Stimulated activated naive CD8-positive, alpha-beta T cell treated with anti-CD3 and anti-CD28 coated beads, Interleukin-15, Interleukin-2, amounts not matched to agents 100 ng/mL and 50 ng/mL, for 24 hours (primary cell): Measurements from ENCODE around the gene C1GALT1.

Experiments used
- H3K27ac Mint-ChIP-seq: one replicate; pipeline ENCODE4 v1.8.0; 2021; ENCODE audit warnings: mild to moderate bottlenecking, mixed read lengths
- H3K27me3 Mint-ChIP-seq: one replicate; pipeline ENCODE4 v1.8.0; 2021; ENCODE audit warnings: mixed read lengths
- H3K36me3 Mint-ChIP-seq: one replicate; pipeline ENCODE4 v1.8.0; 2021; ENCODE audit warnings: low read depth, mixed read lengths
- H3K4me1 Mint-ChIP-seq: one replicate; pipeline ENCODE4 v1.8.0; 2021; ENCODE audit warnings: low read depth, mixed read lengths
- H3K4me3 Mint-ChIP-seq: one replicate; pipeline ENCODE4 v1.8.0; 2021; ENCODE audit warnings: mild to moderate bottlenecking, mixed read lengths
- H3K9me3 Mint-ChIP-seq: one replicate; pipeline ENCODE4 v1.8.0; 2021; ENCODE audit warnings: mixed read lengths

C1GALT1 gene

GRCh38 chr7:7256731-7257274 lies 74.5 kb downstream of the C1GALT1 start:
- no peak overlapping the region for H3K4me3 Mint-ChIP-seq
- H3K27ac Mint-ChIP-seq, result peak overlapping the region; percentile 37
- peaks cover 5% of the 10 kb centered on the region for H3K9me3 Mint-ChIP-seq
- no peaks in the 10 kb centered on the region for H3K27me3 Mint-ChIP-seq
- H3K4me1 Mint-ChIP-seq, result peaks cover 60% of the 10 kb centered on the region
- peaks cover 31% of the 10 kb centered on the region for H3K36me3 Mint-ChIP-seq

DNA sequence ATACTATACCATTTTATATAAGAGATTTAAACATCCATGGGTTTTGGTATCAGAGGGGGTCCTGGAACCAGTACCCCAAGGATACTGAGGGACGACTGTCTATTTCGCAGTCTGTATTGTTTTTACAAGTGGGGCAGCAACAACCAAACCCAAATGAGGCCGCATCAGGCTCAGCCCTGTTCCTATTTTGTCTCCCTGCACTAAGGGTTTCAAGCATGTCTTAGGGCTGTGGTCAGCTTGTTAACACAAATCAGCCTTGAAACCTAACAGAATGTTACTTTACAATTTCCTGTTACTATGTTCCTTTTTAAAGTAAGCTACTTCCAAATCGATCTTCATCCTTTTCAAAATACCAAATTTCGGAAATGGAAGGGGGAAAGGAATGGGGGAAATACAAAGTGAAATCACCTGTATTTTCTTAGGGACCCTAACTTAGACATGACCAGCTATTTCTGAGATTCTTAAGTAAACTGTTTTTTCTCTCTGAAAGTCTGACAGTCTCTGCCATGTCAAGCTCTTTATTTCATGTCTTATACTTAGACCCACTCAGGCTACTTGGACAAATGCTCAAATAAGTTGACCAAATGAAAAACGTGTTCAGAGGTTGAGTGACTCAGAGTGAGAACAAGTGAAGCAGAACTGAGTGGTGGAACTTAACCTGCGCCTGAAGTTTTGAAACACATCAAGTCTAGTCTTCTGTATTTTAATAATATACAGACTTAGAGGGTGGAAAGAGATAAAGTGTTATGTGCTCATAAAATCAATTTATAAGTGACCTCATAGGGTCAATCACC lies 75.8 kb downstream of the C1GALT1 start:
- Mint-ChIP-seq H3K36me3 (peaks cover 28% of the 10 kb centered on the region), H3K27ac (peak overlapping the region; percentile 82), H3K4me1 (peaks cover 61% of the 10 kb centered on the region), H3K27me3 (no peaks in the 10 kb centered on the region), H3K9me3 (peaks cover 5% of the 10 kb centered on the region), H3K4me3 (peak overlapping the region; percentile 37)

- Mint-ChIP-seq H3K36me3 (peaks cover 19% of the 10 kb centered on the region), H3K27ac (no peak overlapping the region), H3K4me3 (no peak overlapping the region), H3K9me3 (peaks cover 5% of the 10 kb centered on the region), H3K27me3 (no peaks in the 10 kb centered on the region), H3K4me1 (peaks cover 51% of the 10 kb centered on the region)
Observed at GRCh38 chr7:7261863-7262262, 79.5 kb downstream of the C1GALT1 start.

DNA sequence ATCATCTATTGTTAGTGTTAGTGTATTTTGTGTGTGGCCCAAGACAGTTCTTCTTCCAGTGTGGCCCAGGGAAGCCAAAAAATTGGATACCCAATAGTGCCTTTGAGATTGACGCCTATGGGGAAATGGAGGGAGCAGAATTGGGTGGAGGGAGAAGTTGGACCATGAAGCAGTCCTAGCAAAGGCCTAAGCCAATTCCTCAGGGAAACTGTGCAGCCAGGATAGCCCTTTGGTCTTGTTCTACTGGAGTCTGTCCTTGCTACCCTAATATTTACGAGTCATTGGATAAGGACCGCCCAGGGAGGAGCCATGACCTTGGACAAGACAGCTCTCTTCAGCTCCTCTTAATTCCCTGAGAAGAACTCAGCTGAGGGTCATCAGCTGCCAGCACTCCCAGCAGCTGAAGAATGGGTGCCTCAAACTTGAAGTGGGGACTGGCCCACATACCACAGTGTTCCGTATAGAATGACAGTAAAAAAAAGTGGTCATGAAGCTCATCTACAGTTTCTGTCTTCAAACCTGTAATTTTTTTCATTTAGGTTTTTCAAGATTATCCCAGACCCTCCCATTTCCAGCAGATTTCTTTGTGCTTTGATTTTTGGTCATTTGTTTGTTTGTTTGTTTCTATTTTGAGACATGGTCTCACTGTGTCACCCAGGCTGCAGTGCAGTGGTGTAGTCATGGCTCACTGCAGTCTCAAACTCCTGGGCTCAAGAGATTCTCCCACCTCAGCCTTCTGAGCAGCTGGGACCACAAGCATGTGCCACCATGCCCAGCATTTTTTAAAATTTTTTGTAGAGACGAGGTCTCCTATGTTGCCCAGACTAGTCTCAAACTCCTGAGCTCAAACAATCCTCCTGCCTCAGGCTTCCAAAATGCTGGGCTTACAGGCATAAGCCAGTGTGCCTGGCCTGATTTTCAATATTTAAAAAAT lies 81.2 kb downstream of the C1GALT1 start:
- Mint-ChIP-seq H3K9me3 (peaks cover 5% of the 10 kb centered on the region), H3K27ac (no peak overlapping the region), H3K4me3 (no peak overlapping the region), H3K27me3 (no peaks in the 10 kb centered on the region), H3K4me1 (peaks cover 34% of the 10 kb centered on the region), H3K36me3 (peaks cover 14% of the 10 kb centered on the region)

DNA sequence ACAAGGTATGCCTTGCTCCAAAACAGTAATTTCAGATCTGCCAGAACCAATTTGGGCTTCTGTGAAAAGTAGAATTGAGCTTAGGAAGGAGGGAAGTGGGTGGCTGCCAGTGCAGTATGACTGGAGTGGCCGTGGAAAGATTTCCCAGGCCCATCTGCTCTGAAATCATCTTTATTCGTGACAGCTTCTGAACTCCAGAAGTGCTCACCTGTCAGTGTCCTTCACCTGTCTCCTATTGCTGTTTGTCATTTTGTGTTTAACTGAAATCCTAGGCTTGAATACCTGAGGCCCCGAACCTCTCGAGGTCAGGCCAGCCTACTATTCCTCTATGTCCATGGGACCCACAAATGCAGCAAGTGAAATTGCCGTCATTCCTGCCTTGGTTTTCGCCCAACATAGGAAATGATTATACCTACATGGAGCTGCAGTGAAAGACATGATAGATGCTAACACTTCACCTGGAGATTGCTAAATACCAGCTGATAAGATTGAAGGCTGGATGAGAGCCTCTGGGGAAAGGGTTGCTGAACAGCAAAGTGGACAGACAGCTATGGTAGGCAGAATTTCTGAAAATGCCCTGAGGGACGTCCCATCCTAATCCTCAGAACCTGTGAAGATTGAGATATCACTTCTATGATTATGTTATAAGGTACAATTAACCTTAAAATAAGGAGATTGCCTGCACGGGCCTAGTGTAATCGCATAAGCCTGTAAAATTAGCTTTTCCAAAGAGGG lies 82.1 kb downstream of the C1GALT1 start:
- no peak overlapping the region for H3K4me3 Mint-ChIP-seq
- H3K27me3 Mint-ChIP-seq, result no peaks in the 10 kb centered on the region
- peaks cover 5% of the 10 kb centered on the region for H3K9me3 Mint-ChIP-seq
- H3K4me1 Mint-ChIP-seq, result peaks cover 27% of the 10 kb centered on the region
- peaks cover 12% of the 10 kb centered on the region for H3K36me3 Mint-ChIP-seq
- H3K27ac Mint-ChIP-seq, result no peak overlapping the region

DNA sequence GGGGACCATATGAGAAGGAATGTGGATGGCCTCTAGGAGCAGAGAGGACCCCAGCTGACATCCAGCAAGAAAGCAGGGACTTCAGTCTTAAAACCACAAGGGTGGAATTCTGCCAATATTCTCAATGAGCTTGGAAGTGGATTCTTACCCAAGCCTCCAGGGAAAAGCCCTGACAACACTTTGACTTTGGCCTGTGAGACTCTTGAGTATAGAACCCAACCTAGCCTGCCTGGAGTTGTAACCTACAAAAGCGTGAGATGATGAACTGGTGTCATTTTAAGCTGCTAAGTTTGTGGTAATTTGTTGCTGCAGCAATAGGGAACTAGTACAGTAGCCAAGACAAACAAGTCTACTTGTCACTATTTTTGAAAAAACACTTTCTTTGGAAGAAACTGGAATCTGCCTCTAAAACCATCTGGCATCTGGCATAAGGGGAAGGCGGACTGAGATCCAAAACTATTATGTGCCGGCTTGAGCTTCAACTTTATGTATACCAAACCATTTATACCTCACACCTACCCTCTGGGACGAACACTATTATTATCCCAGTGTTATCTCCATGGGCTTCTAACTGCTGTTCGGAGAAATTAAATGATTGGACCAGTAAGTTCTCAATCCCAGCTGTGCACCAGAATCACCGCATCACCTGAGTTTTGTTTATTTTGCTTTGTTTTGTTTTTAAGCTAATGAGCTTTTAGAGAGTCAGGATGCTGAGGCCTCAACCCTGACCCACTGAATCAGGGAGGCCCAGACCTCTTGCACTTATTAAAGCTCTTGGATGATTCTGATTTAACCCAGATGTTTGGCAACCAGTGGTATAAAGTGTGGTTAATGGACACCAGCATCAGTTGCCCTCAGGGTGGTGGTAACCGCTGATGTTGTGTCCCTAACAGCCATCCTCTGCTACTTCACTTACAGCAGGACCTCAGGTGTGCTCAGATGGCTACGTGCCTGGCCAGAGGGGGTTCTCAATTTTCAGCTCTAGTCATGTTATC lies 83.0 kb downstream of the C1GALT1 start:
- peaks cover 18% of the 10 kb centered on the region for H3K4me1 Mint-ChIP-seq

DNA sequence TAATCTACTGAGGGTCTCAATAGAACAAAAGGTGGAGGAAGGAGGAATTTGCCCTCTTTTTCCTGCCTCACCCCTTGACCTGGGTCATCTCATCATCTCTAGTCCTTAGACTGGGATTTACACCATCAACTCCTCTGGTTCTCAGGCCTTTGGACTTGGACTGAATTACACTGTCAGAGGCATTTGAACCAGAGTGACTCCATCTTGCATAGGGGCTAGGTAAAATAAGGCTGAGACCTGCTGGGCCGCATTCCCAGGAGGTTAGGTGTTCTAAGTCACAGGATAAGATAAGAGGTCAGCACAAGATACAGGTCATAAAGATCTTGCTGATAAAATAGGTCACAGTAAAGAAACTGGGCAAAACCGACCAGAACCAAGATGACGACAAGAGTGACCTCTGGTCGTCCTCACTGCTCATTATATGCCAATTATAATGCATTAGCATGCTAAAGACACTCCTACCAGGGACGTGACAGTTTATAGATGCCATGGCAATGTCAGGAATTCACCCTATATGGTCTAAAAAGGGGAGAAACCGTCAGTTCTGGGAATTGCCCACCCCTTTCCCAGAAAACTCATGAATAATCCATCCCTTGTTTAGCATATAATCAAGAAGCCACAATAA lies 84.0 kb downstream of the C1GALT1 start:
- Mint-ChIP-seq H3K9me3 (peaks cover 2% of the 10 kb centered on the region), H3K27me3 (no peaks in the 10 kb centered on the region), H3K4me1 (peaks cover 12% of the 10 kb centered on the region), H3K36me3 (peaks cover 2% of the 10 kb centered on the region), H3K27ac (no peak overlapping the region), H3K4me3 (no peak overlapping the region)

More for the DNA sequence above, 83.0 kb downstream of the C1GALT1 start:
- no peaks in the 10 kb centered on the region for H3K27me3 Mint-ChIP-seq
- H3K9me3 Mint-ChIP-seq, result peaks cover 5% of the 10 kb centered on the region
- H3K27ac Mint-ChIP-seq, result no peak overlapping the region
- peaks cover 7% of the 10 kb centered on the region for H3K36me3 Mint-ChIP-seq
- no peak overlapping the region for H3K4me3 Mint-ChIP-seq

DNA sequence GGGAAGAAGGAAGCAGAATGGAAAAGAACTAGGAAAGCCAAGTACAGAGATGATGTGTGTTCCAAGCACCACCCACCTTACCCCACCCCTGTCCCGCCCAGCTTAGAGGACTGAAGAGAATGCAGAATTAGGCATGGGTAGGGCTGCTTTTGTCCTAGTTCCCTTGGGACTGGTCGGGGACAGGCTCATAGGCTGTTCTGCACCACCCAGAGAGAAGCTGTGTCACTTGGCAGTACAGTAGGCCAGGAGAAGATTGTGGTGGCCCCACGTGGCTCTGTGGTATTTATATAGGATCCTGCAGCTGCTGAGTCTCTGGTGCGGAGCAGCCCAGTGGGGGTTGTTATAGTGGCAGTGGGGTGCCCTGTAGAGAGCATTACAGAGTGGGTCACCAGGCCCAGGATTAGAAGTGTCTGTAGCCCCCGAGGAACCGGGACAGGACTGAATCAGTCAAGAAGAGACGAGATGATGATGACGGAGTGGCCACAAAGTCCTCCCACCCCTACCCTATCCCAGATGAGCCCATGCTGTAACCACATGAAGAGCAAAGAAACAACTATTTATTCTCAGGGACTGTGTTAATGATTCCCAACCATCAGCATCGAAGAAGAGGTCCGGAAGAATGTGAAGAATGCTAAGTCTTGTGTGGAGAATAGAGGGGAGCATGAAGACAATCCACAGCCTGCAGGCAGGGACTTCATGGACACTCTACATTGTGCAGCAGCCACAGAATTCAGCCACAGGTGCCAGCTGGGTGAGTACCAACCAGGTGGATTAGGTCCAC lies 88.9 kb downstream of the C1GALT1 start:
- peaks cover 1% of the 10 kb centered on the region for H3K4me1 Mint-ChIP-seq

DNA sequence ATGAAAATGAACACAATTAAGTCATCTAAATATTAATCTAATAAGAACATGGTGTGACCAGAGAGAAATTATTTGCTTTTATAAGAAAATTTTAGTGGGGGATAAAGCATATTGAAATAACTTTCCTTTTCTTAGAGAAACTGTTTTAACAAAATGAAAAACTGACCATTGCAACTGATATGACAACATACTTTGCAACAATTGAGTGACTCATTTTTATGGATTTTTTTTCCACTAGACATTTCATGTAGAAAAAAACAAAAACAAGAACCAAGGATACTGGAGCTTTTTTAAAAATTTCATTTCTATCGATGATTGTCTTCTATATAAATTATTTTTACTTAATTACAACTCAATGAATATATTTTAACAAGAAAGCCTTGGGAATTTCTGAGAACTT lies 90.0 kb downstream of the C1GALT1 start:
- Mint-ChIP-seq H3K27ac (no peak overlapping the region), H3K4me1 (peaks cover 5% of the 10 kb centered on the region), H3K9me3 (no peaks in the 10 kb centered on the region), H3K36me3 (no peaks in the 10 kb centered on the region), H3K27me3 (no peaks in the 10 kb centered on the region), H3K4me3 (no peak overlapping the region)

More for the DNA sequence above, 88.9 kb downstream of the C1GALT1 start:
- Mint-ChIP-seq H3K36me3 (no peaks in the 10 kb centered on the region), H3K9me3 (no peaks in the 10 kb centered on the region), H3K4me3 (no peak overlapping the region), H3K27ac (no peak overlapping the region), H3K27me3 (no peaks in the 10 kb centered on the region)

DNA sequence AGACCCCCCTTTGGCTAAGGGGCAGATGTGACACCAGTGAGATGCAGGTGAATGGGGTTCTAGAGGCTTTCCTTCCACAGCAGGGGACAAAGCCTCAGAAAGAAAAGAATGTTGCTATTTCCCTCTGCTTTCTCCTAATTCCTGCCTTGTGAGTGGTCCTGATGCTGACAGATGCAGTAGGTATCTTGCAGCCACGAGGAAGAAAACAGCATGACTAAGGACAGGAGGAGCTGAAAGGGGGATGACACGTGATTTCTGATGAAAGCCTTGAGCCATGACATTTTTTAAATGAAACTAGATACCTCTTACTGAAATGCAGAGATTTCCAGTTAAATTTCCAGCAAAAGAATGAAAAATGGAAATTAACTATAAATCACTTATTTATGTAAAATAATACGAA lies 92.4 kb downstream of the C1GALT1 start:
- H3K27me3 Mint-ChIP-seq, result no peaks in the 10 kb centered on the region
- no peak overlapping the region for H3K4me3 Mint-ChIP-seq
- H3K27ac Mint-ChIP-seq, result no peak overlapping the region
- peaks cover 5% of the 10 kb centered on the region for H3K4me1 Mint-ChIP-seq
- H3K36me3 Mint-ChIP-seq, result no peaks in the 10 kb centered on the region
- H3K9me3 Mint-ChIP-seq, result no peaks in the 10 kb centered on the region

GRCh38 chr7:7276161-7276560 lies 93.8 kb downstream of the C1GALT1 start:
- no peaks in the 10 kb centered on the region for H3K9me3 Mint-ChIP-seq
- H3K27me3 Mint-ChIP-seq, result no peaks in the 10 kb centered on the region
- H3K36me3 Mint-ChIP-seq, result no peaks in the 10 kb centered on the region
- H3K4me3 Mint-ChIP-seq, result no peak overlapping the region
- H3K27ac Mint-ChIP-seq, result no peak overlapping the region
- peaks cover 5% of the 10 kb centered on the region for H3K4me1 Mint-ChIP-seq

GRCh38 chr7:7290429-7291122 lies 108.2 kb downstream of the C1GALT1 start:
- no peak overlapping the region for H3K27ac Mint-ChIP-seq
- H3K9me3 Mint-ChIP-seq, result peaks cover 11% of the 10 kb centered on the region
- no peaks in the 10 kb centered on the region for H3K27me3 Mint-ChIP-seq
- no peaks in the 10 kb centered on the region for H3K36me3 Mint-ChIP-seq
- no peaks in the 10 kb centered on the region for H3K4me1 Mint-ChIP-seq
- no peak overlapping the region for H3K4me3 Mint-ChIP-seq
